Endodermal cell (in vitro differentiated cells): ENCODE measurements around the gene PRKACA. TPM values are rescaled to one million over a fixed set of nuclear protein-coding genes. Genes with fewer than 3 reads are reported as not detected.

Experiments used
- DNase-seq: peaks from one replicate; pipeline ENCODE4 v3.0.0-alpha.2; 2017
- H3K27ac ChIP-seq: 2 replicates; pipeline ENCODE4 v1.5.1; 2013; ENCODE audit warnings: mild to moderate bottlenecking, low read depth, low read length, moderate library complexity
- H3K27me3 ChIP-seq: 2 replicates; pipeline ENCODE4 v1.6.1; 2013; ENCODE audit warnings: mild to moderate bottlenecking, low read length, moderate library complexity; ENCODE audit not compliant: insufficient read depth, control insufficient read depth, poor library complexity, severe bottlenecking
- H3K36me3 ChIP-seq: 2 replicates; pipeline ENCODE4 v1.7.0; 2013; ENCODE audit warnings: mild to moderate bottlenecking, low read length, moderate library complexity; ENCODE audit not compliant: control insufficient read depth, insufficient read depth
- H3K4me1 ChIP-seq: one replicate; pipeline ENCODE4 v1.7.0; 2013; ENCODE audit warnings: low read length; ENCODE audit not compliant: control insufficient read depth, insufficient read depth
- H3K4me3 ChIP-seq: 2 replicates; pipeline ENCODE4 v1.5.1; 2013; ENCODE audit warnings: mild to moderate bottlenecking, low read length, moderate library complexity
- H3K9ac ChIP-seq: 2 replicates; pipeline ENCODE4 v1.6.1; 2013; ENCODE audit warnings: mild to moderate bottlenecking, low read length, moderate library complexity; ENCODE audit not compliant: poor library complexity, severe bottlenecking; ENCODE audit errors: extremely low read depth
- H3K9me3 ChIP-seq: 2 replicates; pipeline ENCODE4 v1.6.1; 2013; ENCODE audit warnings: mild to moderate bottlenecking, low read length, moderate library complexity; ENCODE audit not compliant: control insufficient read depth
- H3K27ac Mint-ChIP-seq: 2 replicates; pipeline ENCODE4 v1.8.0; 2020; ENCODE audit warnings: mixed read lengths
- H3K27me3 Mint-ChIP-seq: 2 replicates; pipeline ENCODE4 v1.8.0; 2021; ENCODE audit warnings: mild to moderate bottlenecking, mixed read lengths; ENCODE audit not compliant: insufficient read depth
- H3K36me3 Mint-ChIP-seq: 2 replicates; pipeline ENCODE4 v1.8.0; 2020; ENCODE audit warnings: low read depth, mixed read lengths
- H3K4me1 Mint-ChIP-seq: 2 replicates; pipeline ENCODE4 v1.8.0; 2020; ENCODE audit warnings: mixed read lengths
- H3K4me3 Mint-ChIP-seq: 2 replicates; pipeline ENCODE4 v1.8.0; 2020; ENCODE audit warnings: mild to moderate bottlenecking, moderate library complexity, mixed read lengths
- H3K9me3 Mint-ChIP-seq: 2 replicates; pipeline ENCODE4 v1.8.0; 2020; ENCODE audit warnings: mild to moderate bottlenecking, mixed read lengths
- CTCF ChIP-seq: fragments of 200-600 bp; sonication (generic); conservative IDR thresholded peaks from 2 replicates; pipeline ENCODE4 v1.5.0; 2021; ENCODE audit warnings: antibody characterized with exemption, mild to moderate bottlenecking
- WGBS, 2 experiments: methylation state at CpG; one replicate each; pipeline versions ENCODE4 v1.1.5 to v1.1.7; 2013; ENCODE audit warnings: missing lambda C conversion rate in 2 of 2, mixed read lengths in 1 of 2; ENCODE audit not compliant: insufficient coverage in 1 of 2, insufficient read length in 1 of 2; 5-methylcytosine and 5-hydroxymethylcytosine counted together
- total RNA-seq, 2 donors: library from RNA; stranded (reverse); fragmentation: NEBNext Ultra II Directional in 1 of 2; extraction: Animal tissue kit (Norgen Biotek cat#: 25700) in 1 of 2; gene quantifications; 2 replicates in 1 of 2; 3 replicates in 1 of 2; pipeline ENCODE4 v1.2.1, GENCODE V29; 2021

PRKACA gene
- total RNA-seq, 2 donors from 2014 or later, result 62.1 to 73.8 TPM

GRCh38 chr19:14158276-14159023 is 40.9 kb upstream of the PRKACA start:
- H3K4me1 ChIP-seq, result peaks cover 4% of the 10 kb centered on the region
- Mint-ChIP-seq H3K27ac (no peak overlapping the region), H3K27me3 (no peaks in the 10 kb centered on the region), H3K4me1 (peaks cover 2% of the 10 kb centered on the region), H3K4me3 (no peak overlapping the region), H3K36me3 (peaks cover 46% of the 10 kb centered on the region), H3K9me3 (no peaks in the 10 kb centered on the region)
- H3K27ac ChIP-seq, result no peak overlapping the region
- H3K36me3 ChIP-seq, result peaks cover 25% of the 10 kb centered on the region
- H3K4me3 ChIP-seq, result no peak overlapping the region
- H3K9me3 ChIP-seq, result no peaks in the 10 kb centered on the region
- no peak for DNase-seq
- no peak for TF ChIP-seq CTCF
- H3K27me3 ChIP-seq, result no peaks in the 10 kb centered on the region
- no peak overlapping the region for H3K9ac ChIP-seq
- 90 to 91% methylated on average over 8 to 16 of the region's 16 CpGs for WGBS, 2 experiments

GRCh38 chr19:14156971-14157717 is 39.6 kb upstream of the PRKACA start:
- peaks cover 2% of the 10 kb centered on the region for H3K4me1 Mint-ChIP-seq
- Histone ChIP-seq H3K27me3 (no peaks in the 10 kb centered on the region), H3K9me3 (no peaks in the 10 kb centered on the region), H3K9ac (no peak overlapping the region), H3K27ac (no peak overlapping the region), H3K36me3 (peaks cover 29% of the 10 kb centered on the region), H3K4me3 (no peak overlapping the region), H3K4me1 (peaks cover 4% of the 10 kb centered on the region)
- no peaks in the 10 kb centered on the region for H3K27me3 Mint-ChIP-seq
- TF ChIP-seq CTCF, result no peak
- H3K36me3 Mint-ChIP-seq, result peaks cover 43% of the 10 kb centered on the region
- WGBS, 2 experiments, result 94 to 99% methylated on average over 21 to 26 of the region's 26 CpGs
- no peaks in the 10 kb centered on the region for H3K9me3 Mint-ChIP-seq
- DNase-seq, result no peak
- no peak overlapping the region for H3K27ac Mint-ChIP-seq
- no peak overlapping the region for H3K4me3 Mint-ChIP-seq

DNA sequence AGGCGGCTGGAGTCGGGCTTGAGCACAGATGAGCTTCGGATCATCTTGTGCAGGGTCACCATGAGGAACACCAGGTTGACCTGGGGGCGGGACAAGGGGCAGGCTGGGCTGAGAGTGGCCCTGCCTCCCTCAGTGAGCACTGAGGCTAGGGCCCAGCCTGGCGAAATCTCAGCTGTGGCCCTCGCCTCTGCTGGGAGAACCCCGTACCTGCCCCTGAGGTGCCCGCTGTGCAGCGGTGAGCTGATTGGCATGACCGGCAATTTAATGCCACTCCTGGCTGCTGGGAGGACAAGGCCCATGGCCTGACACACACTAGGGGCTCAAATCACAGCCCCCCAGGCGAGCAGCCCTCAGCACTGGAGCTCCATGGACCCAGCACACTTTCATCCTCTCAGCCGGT is 38.6 kb upstream of the PRKACA start:
- Histone ChIP-seq H3K9ac (no peak overlapping the region), H3K9me3 (no peaks in the 10 kb centered on the region), H3K27me3 (no peaks in the 10 kb centered on the region), H3K4me3 (no peak overlapping the region), H3K27ac (no peak overlapping the region), H3K36me3 (peaks cover 25% of the 10 kb centered on the region), H3K4me1 (peaks cover 4% of the 10 kb centered on the region)
- Mint-ChIP-seq H3K27ac (no peak overlapping the region), H3K27me3 (no peaks in the 10 kb centered on the region), H3K9me3 (no peaks in the 10 kb centered on the region), H3K4me3 (no peak overlapping the region), H3K36me3 (peaks cover 49% of the 10 kb centered on the region), H3K4me1 (peaks cover 2% of the 10 kb centered on the region)
- TF ChIP-seq CTCF, result no peak
- 96 to 97% methylated on average over 10 to 11 of the region's 12 CpGs for WGBS, 2 experiments
- no peak for DNase-seq
